Stomach (tissue), 9 donors: ENCODE measurements around the gene CELF2. TPM values are rescaled to one million over a fixed set of nuclear protein-coding genes. Genes with fewer than 3 reads are reported as not detected.

ENCODE experiments used
- DNase-seq, 2 donors: peaks; one replicate each; pipeline versions ENCODE4 v3.0.0 to v3.0.0-alpha.2; 2013 to 2019
- H3K27ac ChIP-seq, 5 donors: fragments of 200-600 bp in 4 of 5; sonication (generic) in 4 of 5; one replicate each; pipeline ENCODE4 v1.5.1; 2013 to 2019; ENCODE audit warnings: mild to moderate bottlenecking in 1 of 5, moderate library complexity in 1 of 5
- H3K27me3 ChIP-seq, 3 donors: fragments of 200-600 bp; sonication (generic); one replicate each; pipeline ENCODE4 v1.5.1; 2017 to 2019; ENCODE audit warnings: mixed run types in 1 of 3
- H3K36me3 ChIP-seq, 4 donors: fragments of 200-600 bp; sonication (generic); 1 replicate in 3 of 4; 2 replicates in 1 of 4; pipeline ENCODE4 v1.5.1; 2016 to 2019
- H3K4me1 ChIP-seq, 4 donors: fragments of 200-600 bp; sonication (generic); one replicate each; pipeline ENCODE4 v1.5.1; 2016 to 2019
- H3K4me3 ChIP-seq, 4 donors: fragments of 200-600 bp; sonication (generic) in 3 of 4; one replicate each; pipeline ENCODE4 v1.5.1; 2016 to 2019; ENCODE audit warnings: mild to moderate bottlenecking in 1 of 4
- H3K9me3 ChIP-seq, 4 donors: fragments of 200-600 bp; sonication (generic); one replicate each; pipeline ENCODE4 v1.5.1; 2016 to 2019
- EP300 ChIP-seq: sonication (generic); formaldehyde crosslinking; IDR thresholded peaks from one replicate; pipeline ENCODE4 v1.6.1; 2017; ENCODE audit warnings: antibody characterized with exemption
- POLR2A ChIP-seq, 4 donors: fragments of 450-650 bp; IDR thresholded peaks; one replicate each; pipeline ENCODE4 v1.6.1; 2016; ENCODE audit warnings: antibody characterized with exemption in 4 of 4, control low read depth in 2 of 4, mild to moderate bottlenecking in 1 of 4, moderate library complexity in 1 of 4
- POLR2AphosphoS5 ChIP-seq, 3 donors: sonication (generic); formaldehyde crosslinking; IDR thresholded peaks; one replicate each; pipeline ENCODE4 v1.6.1; 2016; ENCODE audit warnings: antibody characterized with exemption in 3 of 3
- WGBS, 5 donors: extraction: QIAGEN DNeasy Blood & Tissue Kit in 3 of 5; methylation state at CpG; one replicate each; pipeline versions ENCODE4 v1.1.5 to v1.1.7; 2013 to 2018; 5-methylcytosine and 5-hydroxymethylcytosine counted together
- intact Hi-C: fragments of 100-400 bp; cut with DNase I; formaldehyde crosslinking; loops from one replicate; pipeline ENCODE4 v1.15.1; 2023; ENCODE audit warnings: low total_unique reads
- polyA plus RNA-seq, 3 donors: library from polyadenylated mRNA; stranded (reverse); fragments of 200-250 nt; gene quantifications; one replicate each; pipeline ENCODE4 v1.2.3, GENCODE V29; 2013
- total RNA-seq, 5 donors: library from RNA; depleted of rRNA; stranded (reverse); fragments of >200 nt; gene quantifications; one replicate each; pipeline versions ENCODE4 v1.1.0 to v1.2.3, GENCODE V29; 2014 to 2016
- TF ChIP-seq, protein P1 (sequence below), 7 experiments: fragments of 450-650 bp in 4 of 7; fragments of 200-600 bp in 3 of 7; sonication (generic) in 3 of 7; IDR thresholded peaks; one replicate each; pipeline ENCODE4 v1.5.1; 2016 to 2019; ENCODE audit warnings: antibody characterized with exemption in 7 of 7, control low read depth in 2 of 7, mild to moderate bottlenecking in 1 of 7
- donor health status: healthy with polysubstance abuse.
- donor health status: Bipolar disorder and iron deficiency.
- donor health status: healthy.

The CELF2 gene
- total and polyA plus RNA-seq, 8 donors = 3.9 to 65.3 (median 36.1) TPM

DNA sequence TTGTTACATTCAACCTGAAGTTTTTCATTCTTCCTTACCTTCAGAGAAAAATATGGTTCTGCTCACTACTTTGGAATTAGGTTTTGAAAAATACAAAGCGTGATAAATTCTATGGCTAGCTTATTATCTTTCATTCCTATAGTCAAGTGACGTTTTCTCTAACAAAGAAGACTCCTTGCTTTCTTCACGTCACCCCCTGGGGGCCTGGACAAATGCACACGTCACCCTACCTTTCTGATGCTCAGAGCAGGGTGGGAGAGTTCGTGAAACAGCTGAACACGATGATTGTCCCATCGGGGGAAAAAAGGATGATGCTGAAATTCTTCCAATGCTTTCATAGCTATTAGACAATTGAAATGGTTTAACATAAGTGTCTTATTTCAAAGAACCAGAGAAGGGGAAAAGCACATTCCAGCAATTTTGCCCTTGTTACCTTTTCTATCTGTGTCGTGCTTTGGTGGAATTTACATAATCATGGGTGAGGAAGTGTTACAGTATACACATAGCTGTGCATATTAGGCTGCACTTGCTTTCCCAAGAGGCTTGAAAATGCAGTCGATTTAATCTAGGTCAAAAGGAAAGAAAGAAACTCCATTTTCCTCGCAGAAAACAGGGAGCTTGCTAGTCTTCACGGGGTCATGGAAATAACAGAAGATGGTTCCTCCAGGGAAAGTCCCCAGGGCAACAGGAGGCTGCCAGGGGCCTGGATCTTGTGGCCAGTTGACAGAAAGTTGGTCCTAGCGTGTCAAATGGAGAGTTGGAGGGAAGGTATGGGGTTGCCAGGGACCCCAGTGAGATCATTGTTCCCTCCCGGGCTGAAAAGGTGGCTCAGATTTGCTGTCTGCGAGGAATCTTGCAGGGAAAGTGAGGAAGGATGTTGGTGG lies 189.2 kb downstream of the CELF2 start:
- H3K4me1 ChIP-seq = peaks cover 0 to 57% (median 11%) of the 10 kb centered on the region in 4 donors
- H3K9me3 ChIP-seq = no peaks in the 10 kb centered on the region
- no peak for DNase-seq
- H3K36me3 ChIP-seq = peaks cover 0 to 7% (median 3%) of the 10 kb centered on the region in 4 donors
- intact Hi-C loops = no loop called here
- 73 to 84% (median 77%) methylated on average over 14 of the region's 14 CpGs for WGBS, 5 donors
- TF ChIP-seq EP300 (no peak), POLR2A (IDR thresholded peaks at IDR 0.05) (no peak), POLR2AphosphoS5 (IDR thresholded peaks at IDR 0.05) (no peak)
- TF ChIP-seq, protein P1, sequence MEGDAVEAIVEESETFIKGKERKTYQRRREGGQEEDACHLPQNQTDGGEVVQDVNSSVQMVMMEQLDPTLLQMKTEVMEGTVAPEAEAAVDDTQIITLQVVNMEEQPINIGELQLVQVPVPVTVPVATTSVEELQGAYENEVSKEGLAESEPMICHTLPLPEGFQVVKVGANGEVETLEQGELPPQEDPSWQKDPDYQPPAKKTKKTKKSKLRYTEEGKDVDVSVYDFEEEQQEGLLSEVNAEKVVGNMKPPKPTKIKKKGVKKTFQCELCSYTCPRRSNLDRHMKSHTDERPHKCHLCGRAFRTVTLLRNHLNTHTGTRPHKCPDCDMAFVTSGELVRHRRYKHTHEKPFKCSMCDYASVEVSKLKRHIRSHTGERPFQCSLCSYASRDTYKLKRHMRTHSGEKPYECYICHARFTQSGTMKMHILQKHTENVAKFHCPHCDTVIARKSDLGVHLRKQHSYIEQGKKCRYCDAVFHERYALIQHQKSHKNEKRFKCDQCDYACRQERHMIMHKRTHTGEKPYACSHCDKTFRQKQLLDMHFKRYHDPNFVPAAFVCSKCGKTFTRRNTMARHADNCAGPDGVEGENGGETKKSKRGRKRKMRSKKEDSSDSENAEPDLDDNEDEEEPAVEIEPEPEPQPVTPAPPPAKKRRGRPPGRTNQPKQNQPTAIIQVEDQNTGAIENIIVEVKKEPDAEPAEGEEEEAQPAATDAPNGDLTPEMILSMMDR (IDR thresholded peaks at IDR 0.05) = no peak
- no peak overlapping the region for H3K27ac ChIP-seq
- no peaks in the 10 kb centered on the region for H3K27me3 ChIP-seq
- no peak overlapping the region for H3K4me3 ChIP-seq

DNA sequence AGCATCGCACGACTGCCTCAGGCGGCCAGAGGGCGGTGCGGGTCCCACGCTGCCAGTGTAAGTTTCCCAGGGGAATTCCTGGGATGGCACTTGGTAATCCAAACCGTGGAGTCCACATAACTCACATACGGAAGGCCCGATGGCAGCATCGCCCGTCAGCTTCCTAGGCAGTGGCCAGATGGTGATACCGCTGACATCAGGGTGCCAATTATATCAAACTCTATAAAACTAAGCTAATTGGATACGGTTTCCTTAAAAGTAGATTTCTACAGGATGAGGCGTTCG lies 189.8 kb downstream of the CELF2 start:
- Histone ChIP-seq H3K4me1 (peaks cover 0 to 55% (median 11%) of the 10 kb centered on the region in 4 donors), H3K36me3 (peaks cover 0 to 7% (median 3%) of the 10 kb centered on the region in 4 donors), H3K9me3 (no peaks in the 10 kb centered on the region), H3K27ac (no peak overlapping the region), H3K4me3 (no peak overlapping the region), H3K27me3 (no peaks in the 10 kb centered on the region)
- intact Hi-C loops = no loop called here
- TF ChIP-seq POLR2A (IDR thresholded peaks at IDR 0.05) (no peak), POLR2AphosphoS5 (IDR thresholded peaks at IDR 0.05) (no peak)
- TF ChIP-seq, protein P1 (IDR thresholded peaks at IDR 0.05) = no peak
- DNase-seq = no peak
- WGBS, 5 donors = 94 to 97% (median 95%) methylated on average over 15 of the region's 15 CpGs

DNA sequence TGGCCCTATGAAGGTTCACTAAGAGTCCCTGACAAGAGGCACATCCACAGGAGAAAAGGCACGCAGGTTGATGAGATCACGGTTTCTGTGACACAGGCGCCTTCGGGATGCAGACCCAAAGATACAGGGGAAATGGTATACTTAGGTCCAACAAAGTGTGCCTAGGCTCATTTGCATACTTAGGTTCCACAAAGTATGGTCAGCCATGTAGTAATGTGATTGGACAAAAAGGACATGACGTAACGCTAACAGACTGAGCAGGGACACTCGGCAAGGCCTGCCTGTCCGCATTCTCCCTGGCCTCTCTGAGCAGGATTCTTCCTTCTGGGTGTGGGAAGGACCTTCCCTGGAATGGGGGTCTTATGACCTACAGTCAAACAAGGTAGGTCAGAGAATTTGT lies 190.6 kb downstream of the CELF2 start:
- no peaks in the 10 kb centered on the region for H3K27me3 ChIP-seq
- DNase-seq = no peak
- 85 to 98% (median 97%) methylated on average over 8 of the region's 8 CpGs for WGBS, 5 donors
- TF ChIP-seq, protein P1 (IDR thresholded peaks at IDR 0.05) = no peak
- no peak for TF ChIP-seq EP300
- no peak for TF ChIP-seq POLR2AphosphoS5 (IDR thresholded peaks at IDR 0.05)
- TF ChIP-seq POLR2A (IDR thresholded peaks at IDR 0.05) = no peak
- H3K36me3 ChIP-seq = peaks cover 0 to 7% (median 2%) of the 10 kb centered on the region in 4 donors
- H3K27ac ChIP-seq = no peak overlapping the region
- H3K4me1 ChIP-seq = peaks cover 0 to 61% (median 11%) of the 10 kb centered on the region in 4 donors
- intact Hi-C loops = no loop called here
- H3K9me3 ChIP-seq = no peaks in the 10 kb centered on the region
- no peak overlapping the region for H3K4me3 ChIP-seq

DNA sequence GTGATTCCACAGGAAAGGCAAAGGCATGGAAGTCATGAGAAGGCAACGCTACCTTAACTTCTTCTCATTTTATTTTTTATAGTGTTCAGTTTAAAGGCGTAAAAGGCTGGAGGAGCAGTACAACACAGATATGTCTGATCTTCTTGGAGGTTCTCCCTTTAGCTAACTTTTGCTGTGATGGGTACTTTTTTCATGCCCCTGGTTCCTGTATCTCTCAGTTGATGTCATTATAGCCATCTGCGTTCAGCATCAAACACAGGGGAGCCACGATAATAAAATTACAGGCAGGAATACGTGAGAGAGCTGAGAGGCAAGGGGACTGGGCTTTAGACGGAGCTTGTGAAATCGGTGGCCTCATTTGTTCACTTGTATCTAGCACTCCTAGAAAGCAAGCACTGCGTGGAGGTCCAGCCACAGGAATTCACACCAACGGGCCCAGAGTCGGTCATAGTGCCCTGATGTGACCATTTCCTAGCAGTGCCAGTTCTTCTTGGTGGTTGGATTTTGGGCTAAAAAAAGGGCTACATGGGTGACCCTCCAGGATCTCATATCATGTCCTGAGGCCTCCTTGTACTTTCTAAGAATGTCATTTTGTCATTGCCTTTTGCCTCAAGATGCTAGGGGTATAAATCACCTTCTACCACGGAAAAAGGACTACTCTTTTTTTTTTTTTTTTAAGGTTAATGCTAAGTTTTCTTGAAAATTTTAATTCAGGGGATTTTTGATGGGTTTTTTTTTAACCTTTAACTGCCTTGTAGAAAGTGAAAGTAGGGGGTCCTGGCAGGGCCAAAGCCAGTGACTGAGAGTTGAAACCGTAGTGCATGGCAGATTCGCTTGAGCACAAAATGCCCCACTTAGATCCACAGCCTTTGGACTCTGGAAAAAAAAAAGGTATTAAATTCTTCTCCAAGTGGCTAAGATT lies 191.5 kb downstream of the CELF2 start:
- Histone ChIP-seq H3K36me3 (peaks cover 0 to 7% (median 0%) of the 10 kb centered on the region in 4 donors), H3K27me3 (no peaks in the 10 kb centered on the region), H3K4me3 (no peak overlapping the region), H3K9me3 (no peaks in the 10 kb centered on the region), H3K4me1 (peaks cover 0 to 69% (median 11%) of the 10 kb centered on the region in 4 donors), H3K27ac (no peak overlapping the region)
- no peak for DNase-seq
- intact Hi-C loops = no loop called here
- no peak for TF ChIP-seq POLR2AphosphoS5 (IDR thresholded peaks at IDR 0.05)
- TF ChIP-seq EP300 = no peak
- no peak for TF ChIP-seq POLR2A (IDR thresholded peaks at IDR 0.05)
- TF ChIP-seq, protein P1 (IDR thresholded peaks at IDR 0.05) = no peak
- 70 to 83% (median 81%) methylated on average over 13 of the region's 13 CpGs for WGBS, 5 donors
